GM12872 (cell line): Measurements from ENCODE around the gene HPN.

ENCODE experiments used
- CTCF ChIP-seq: IDR thresholded peaks from 3 replicates; pipeline ENCODE4 v1.5.1; 2011; ENCODE audit warnings: low read depth, mild to moderate bottlenecking, low read length, moderate library complexity; ENCODE audit not compliant: insufficient read depth

Gene HPN

GRCh38 chr19:35052599-35053190, 11.2 kb downstream of the HPN start:
- TF ChIP-seq CTCF = no peak

- TF ChIP-seq CTCF = no peak
These were observed 12.3 kb downstream of the HPN start for GRCh38 chr19:35053667-35054293.

GRCh38 chr19:35054626-35055025, 13.1 kb downstream of the HPN start:
- no peak for TF ChIP-seq CTCF

- TF ChIP-seq CTCF = peak; percentile 52
These were observed 14.2 kb downstream of the HPN start for GRCh38 chr19:35055715-35056179.

GRCh38 chr19:35056513-35057063, 15.1 kb downstream of the HPN start:
- TF ChIP-seq CTCF = no peak

GRCh38 chr19:35058370-35058769, 16.8 kb downstream of the HPN start:
- no peak for TF ChIP-seq CTCF

GRCh38 chr19:35059006-35059798, 17.7 kb downstream of the HPN start:
- no peak for TF ChIP-seq CTCF
